Measurements from ENCODE around the gene ELFN2. TPM values are rescaled to one million over a fixed set of nuclear protein-coding genes. Genes with fewer than 3 reads are reported as not detected.

ELFN2 gene
- polyA plus RNA-seq, 3 donors = 0.65 to 1.4 (median 0.86) TPM

- DNase-seq (ENCODE audit: low read depth in 3 of 3, low spot score in 2 of 3) = no peak
Measured at GRCh38 chr22:37391702-37392101, 35.6 kb downstream of the ELFN2 start.

- DNase-seq (ENCODE audit: low read depth in 3 of 3, low spot score in 2 of 3) = no peak
Measured at GRCh38 chr22:37390075-37390474, 37.2 kb downstream of the ELFN2 start.

GRCh38 chr22:37388538-37388937 lies 38.7 kb downstream of the ELFN2 start:
- DNase-seq (ENCODE audit: low read depth in 3 of 3, low spot score in 2 of 3) = no peak

GRCh38 chr22:37387793-37388192 lies 39.5 kb downstream of the ELFN2 start:
- DNase-seq (ENCODE audit: low read depth in 3 of 3, low spot score in 2 of 3) = no peak

GRCh38 chr22:37386441-37386840 lies 40.8 kb downstream of the ELFN2 start:
- DNase-seq (ENCODE audit: low read depth in 3 of 3, low spot score in 2 of 3) = no peak

GRCh38 chr22:37384691-37385090 lies 42.6 kb downstream of the ELFN2 start:
- DNase-seq (ENCODE audit: low read depth in 3 of 3, low spot score in 2 of 3) = no peak

GRCh38 chr22:37383341-37383740 lies 43.9 kb downstream of the ELFN2 start:
- DNase-seq (ENCODE audit: low read depth in 3 of 3, low spot score in 2 of 3) = no peak

- DNase-seq (ENCODE audit: low read depth in 3 of 3, low spot score in 2 of 3) = no peak
Measured at GRCh38 chr22:37381489-37381888, 45.8 kb downstream of the ELFN2 start.

GRCh38 chr22:37379722-37380121 lies 47.6 kb downstream of the ELFN2 start:
- no peak for DNase-seq (ENCODE audit: low read depth in 3 of 3, low spot score in 2 of 3)

GRCh38 chr22:37379085-37379484 lies 48.2 kb downstream of the ELFN2 start:
- no peak for DNase-seq (ENCODE audit: low read depth in 3 of 3, low spot score in 2 of 3)

GRCh38 chr22:37378642-37379058 lies 48.6 kb downstream of the ELFN2 start:
- no peak for DNase-seq (ENCODE audit: low read depth in 3 of 3, low spot score in 2 of 3)

- DNase-seq (ENCODE audit: low read depth in 3 of 3, low spot score in 2 of 3) = no peak
Measured at GRCh38 chr22:37377927-37378326, 49.4 kb downstream of the ELFN2 start.

GRCh38 chr22:37377138-37377537 lies 50.1 kb downstream of the ELFN2 start:
- no peak for DNase-seq (ENCODE audit: low read depth in 3 of 3, low spot score in 2 of 3)

GRCh38 chr22:37376643-37377042 lies 50.6 kb downstream of the ELFN2 start:
- DNase-seq (ENCODE audit: low read depth in 3 of 3, low spot score in 2 of 3) = no peak

GRCh38 chr22:37375801-37376200 lies 51.5 kb downstream of the ELFN2 start:
- no peak for DNase-seq (ENCODE audit: low read depth in 3 of 3, low spot score in 2 of 3)

GRCh38 chr22:37374571-37374970 lies 52.7 kb downstream of the ELFN2 start:
- no peak for DNase-seq (ENCODE audit: low read depth in 3 of 3, low spot score in 2 of 3)

GRCh38 chr22:37373451-37373850 lies 53.8 kb downstream of the ELFN2 start:
- no peak for DNase-seq (ENCODE audit: low read depth in 3 of 3, low spot score in 2 of 3)

- no peak for DNase-seq (ENCODE audit: low read depth in 3 of 3, low spot score in 2 of 3)
Measured at GRCh38 chr22:37371911-37372310, 55.4 kb downstream of the ELFN2 start.

- DNase-seq (ENCODE audit: low read depth in 3 of 3, low spot score in 2 of 3) = no peak
Measured at GRCh38 chr22:37371491-37371890, 55.8 kb downstream of the ELFN2 start.

GRCh38 chr22:37370306-37370979 lies 56.8 kb downstream of the ELFN2 start:
- DNase-seq (ENCODE audit: low read depth in 3 of 3, low spot score in 2 of 3) = no peak

- DNase-seq (ENCODE audit: low read depth in 3 of 3, low spot score in 2 of 3) = no peak
Measured at GRCh38 chr22:37369483-37369882, 57.8 kb downstream of the ELFN2 start.

GRCh38 chr22:37368058-37368457 lies 59.2 kb downstream of the ELFN2 start:
- DNase-seq (ENCODE audit: low read depth in 3 of 3, low spot score in 2 of 3) = no peak

- DNase-seq (ENCODE audit: low read depth in 3 of 3, low spot score in 2 of 3) = no peak
Measured at GRCh38 chr22:37366601-37367000, 60.7 kb downstream of the ELFN2 start.

All from right renal cortex interstitium (tissue), 3 donors.